Peyer's patch (tissue), 4 donors: ENCODE results near the gene DIPK2A. TPM values are rescaled to one million over a fixed set of nuclear protein-coding genes. Genes with fewer than 3 reads are reported as not detected.
A peak's percentile ranks its signal among the peaks of the same experiment; 100 is the strongest.

ENCODE experiments used
- DNase-seq, 3 donors: peaks; one replicate each; pipeline ENCODE4 v3.0.0-alpha.2; 2017 to 2019
- H3K27ac ChIP-seq, 4 donors: fragments of 200-600 bp; sonication (generic); one replicate each; pipeline ENCODE4 v1.5.1; 2016 to 2019
- H3K27me3 ChIP-seq, 2 donors: fragments of 200-600 bp; sonication (generic); one replicate each; pipeline ENCODE4 v1.5.1; 2019
- H3K36me3 ChIP-seq, 3 donors: fragments of 200-600 bp; sonication (generic); one replicate each; pipeline ENCODE4 v1.5.1; 2016 to 2019
- H3K4me1 ChIP-seq, 4 donors: fragments of 200-600 bp; sonication (generic); one replicate each; pipeline ENCODE4 v1.5.1; 2016 to 2019
- H3K4me3 ChIP-seq, 4 donors: fragments of 200-600 bp; sonication (generic); 1 replicate in 3 of 4; 2 replicates in 1 of 4; pipeline ENCODE4 v1.5.1; 2016 to 2019; ENCODE audit warnings: mild to moderate bottlenecking in 1 of 4
- H3K9me3 ChIP-seq, 4 donors: fragments of 200-600 bp; sonication (generic); one replicate each; pipeline ENCODE4 v1.5.1; 2016 to 2019; ENCODE audit warnings: mild to moderate bottlenecking in 1 of 4
- POLR2A ChIP-seq, 2 donors: fragments of 450-650 bp; IDR thresholded peaks; one replicate each; pipeline ENCODE4 v1.5.1; 2017; ENCODE audit warnings: antibody characterized with exemption in 2 of 2, mild to moderate bottlenecking in 2 of 2, moderate library complexity in 2 of 2
- total RNA-seq, 4 donors: library from RNA; depleted of rRNA; stranded (reverse); fragments of >200 nt; gene quantifications; one replicate each; pipeline ENCODE4 v1.1.0, GENCODE V29; 2016
- TF ChIP-seq, protein P1 (sequence below), 6 experiments: fragments of 450-650 bp in 4 of 6; fragments of 200-600 bp in 2 of 6; sonication (generic) in 1 of 6; IDR thresholded peaks; one replicate each; pipeline ENCODE4 v1.5.1; 2017 to 2019; ENCODE audit warnings: antibody characterized with exemption in 6 of 6, mild to moderate bottlenecking in 3 of 6, moderate library complexity in 1 of 6

DIPK2A gene
- total RNA-seq, 4 donors from 2014 or later, result 9.1 to 47.2 (median 29.4) TPM

DNA sequence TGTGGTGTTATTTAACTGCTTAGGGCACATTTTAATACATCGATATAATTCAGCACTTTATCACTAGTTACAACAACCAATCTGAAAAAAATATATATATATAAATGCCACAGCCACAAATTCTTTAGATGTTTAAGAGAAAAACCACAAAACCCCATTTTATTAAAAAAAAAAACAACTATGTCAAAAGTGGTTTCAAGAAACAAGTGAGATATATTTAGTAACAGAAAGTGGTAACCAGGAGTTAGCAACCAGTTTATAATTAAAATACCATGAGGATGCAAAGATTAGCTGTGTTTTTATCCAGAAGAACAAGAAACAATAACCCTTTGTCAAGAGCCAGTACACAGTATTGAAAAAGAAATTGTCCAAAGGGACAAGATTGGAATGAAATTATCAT lies 14.8 kb upstream of the DIPK2A start:
- TF ChIP-seq, protein P1, sequence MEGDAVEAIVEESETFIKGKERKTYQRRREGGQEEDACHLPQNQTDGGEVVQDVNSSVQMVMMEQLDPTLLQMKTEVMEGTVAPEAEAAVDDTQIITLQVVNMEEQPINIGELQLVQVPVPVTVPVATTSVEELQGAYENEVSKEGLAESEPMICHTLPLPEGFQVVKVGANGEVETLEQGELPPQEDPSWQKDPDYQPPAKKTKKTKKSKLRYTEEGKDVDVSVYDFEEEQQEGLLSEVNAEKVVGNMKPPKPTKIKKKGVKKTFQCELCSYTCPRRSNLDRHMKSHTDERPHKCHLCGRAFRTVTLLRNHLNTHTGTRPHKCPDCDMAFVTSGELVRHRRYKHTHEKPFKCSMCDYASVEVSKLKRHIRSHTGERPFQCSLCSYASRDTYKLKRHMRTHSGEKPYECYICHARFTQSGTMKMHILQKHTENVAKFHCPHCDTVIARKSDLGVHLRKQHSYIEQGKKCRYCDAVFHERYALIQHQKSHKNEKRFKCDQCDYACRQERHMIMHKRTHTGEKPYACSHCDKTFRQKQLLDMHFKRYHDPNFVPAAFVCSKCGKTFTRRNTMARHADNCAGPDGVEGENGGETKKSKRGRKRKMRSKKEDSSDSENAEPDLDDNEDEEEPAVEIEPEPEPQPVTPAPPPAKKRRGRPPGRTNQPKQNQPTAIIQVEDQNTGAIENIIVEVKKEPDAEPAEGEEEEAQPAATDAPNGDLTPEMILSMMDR (IDR thresholded peaks at IDR 0.05), result no peak
- TF ChIP-seq POLR2A (IDR thresholded peaks at IDR 0.05), result no peak
- DNase-seq, result no peak
- no peak overlapping the region for H3K4me3 ChIP-seq
- no peak overlapping the region for H3K27ac ChIP-seq
- no peaks in the 10 kb centered on the region for H3K9me3 ChIP-seq
- no peaks in the 10 kb centered on the region for H3K36me3 ChIP-seq
- H3K4me1 ChIP-seq, result no peaks in the 10 kb centered on the region
- H3K27me3 ChIP-seq, result no peaks in the 10 kb centered on the region

DNA sequence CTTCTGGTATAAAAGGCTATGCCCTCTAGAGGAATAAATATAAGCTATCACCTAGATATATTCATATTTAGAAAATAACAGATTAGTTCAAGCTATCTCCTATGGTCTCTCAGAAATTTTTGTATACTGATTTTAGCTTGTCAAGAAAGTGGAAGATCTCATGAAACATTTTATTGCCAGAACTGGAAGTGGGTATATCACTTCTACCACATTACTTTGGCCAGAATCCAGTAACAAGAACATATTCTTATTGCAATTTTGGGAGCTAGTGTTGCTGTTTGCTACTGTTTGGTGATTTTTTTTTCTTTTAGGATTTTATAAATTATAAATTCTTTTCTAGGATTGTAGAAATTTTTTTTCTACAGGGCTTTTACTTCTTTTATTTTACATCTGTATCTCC lies 14.2 kb upstream of the DIPK2A start:
- H3K4me1 ChIP-seq, result no peaks in the 10 kb centered on the region
- no peak overlapping the region for H3K4me3 ChIP-seq
- H3K9me3 ChIP-seq, result no peaks in the 10 kb centered on the region
- H3K27ac ChIP-seq, result no peak overlapping the region
- DNase-seq, result no peak
- no peaks in the 10 kb centered on the region for H3K36me3 ChIP-seq
- TF ChIP-seq, protein P1 (IDR thresholded peaks at IDR 0.05), result no peak
- TF ChIP-seq POLR2A (IDR thresholded peaks at IDR 0.05), result no peak
- no peaks in the 10 kb centered on the region for H3K27me3 ChIP-seq

DNA sequence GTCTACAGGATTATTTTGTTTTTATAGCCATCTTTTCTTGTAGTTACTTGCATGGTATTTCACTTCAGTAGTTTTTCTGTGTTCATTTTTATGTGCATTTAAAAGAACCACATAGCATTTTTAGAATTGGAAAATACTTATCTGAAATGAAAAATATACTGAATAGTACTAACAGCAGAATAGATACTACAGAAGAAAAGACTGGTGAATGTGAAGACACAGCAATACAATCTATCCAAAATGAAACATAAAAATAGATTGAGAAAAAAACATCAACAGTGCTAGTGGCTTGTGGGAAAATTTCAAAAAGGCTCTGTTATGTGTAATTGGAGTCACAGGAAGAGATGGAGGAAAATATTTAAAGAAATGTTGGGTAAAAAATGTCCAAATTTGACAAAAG lies 12.7 kb upstream of the DIPK2A start:
- Histone ChIP-seq H3K27ac (no peak overlapping the region), H3K4me1 (no peaks in the 10 kb centered on the region), H3K27me3 (no peaks in the 10 kb centered on the region), H3K36me3 (no peaks in the 10 kb centered on the region), H3K9me3 (no peaks in the 10 kb centered on the region), H3K4me3 (no peak overlapping the region)
- TF ChIP-seq POLR2A (IDR thresholded peaks at IDR 0.05), result no peak
- TF ChIP-seq, protein P1 (IDR thresholded peaks at IDR 0.05), result no peak
- DNase-seq, result no peak

DNA sequence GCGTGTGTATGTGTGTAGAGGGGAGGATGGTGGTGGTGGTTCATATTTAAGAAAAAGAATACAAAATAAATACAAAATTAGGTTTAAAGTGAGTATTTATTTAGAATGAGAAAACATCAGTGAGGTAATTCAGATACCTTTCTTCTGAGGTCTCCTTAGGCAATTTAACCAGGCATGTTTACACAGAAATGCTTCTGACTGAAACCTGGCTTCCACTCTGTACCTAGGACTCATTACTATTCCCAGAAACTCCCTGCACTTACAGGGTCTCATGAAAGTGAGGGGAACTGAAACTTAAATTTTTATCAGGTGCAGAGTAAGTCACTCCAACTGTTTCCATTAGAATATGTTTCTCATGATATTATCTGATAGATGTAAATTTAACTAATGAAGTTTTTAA lies 10.3 kb upstream of the DIPK2A start:
- Histone ChIP-seq H3K27ac (no peak overlapping the region), H3K27me3 (no peaks in the 10 kb centered on the region), H3K4me3 (no peak overlapping the region), H3K36me3 (no peaks in the 10 kb centered on the region), H3K9me3 (no peaks in the 10 kb centered on the region), H3K4me1 (no peaks in the 10 kb centered on the region)
- no peak for TF ChIP-seq POLR2A (IDR thresholded peaks at IDR 0.05)
- TF ChIP-seq, protein P1 (IDR thresholded peaks at IDR 0.05), result no peak
- no peak for DNase-seq

DNA sequence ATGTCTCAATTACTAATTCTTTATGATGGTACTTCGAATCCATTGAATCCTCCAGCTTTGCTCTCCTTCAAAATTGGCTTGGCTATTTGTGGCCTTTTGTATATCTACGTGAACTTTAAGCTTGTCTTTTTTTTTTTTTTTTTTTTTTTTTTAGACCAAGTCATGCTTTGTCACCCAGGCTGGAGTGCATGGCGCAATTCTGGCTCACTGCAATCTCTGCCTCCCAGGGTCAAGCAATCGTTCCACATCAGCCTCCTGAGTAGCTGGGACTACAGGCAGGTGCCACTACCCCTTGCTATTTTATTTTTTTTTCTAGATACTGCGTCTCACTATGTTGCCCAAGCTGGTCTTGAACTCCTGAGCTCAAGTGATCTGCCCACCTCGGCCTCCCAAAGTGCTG lies 7.7 kb upstream of the DIPK2A start:
- no peak for DNase-seq
- Histone ChIP-seq H3K27ac (no peak overlapping the region), H3K36me3 (no peaks in the 10 kb centered on the region), H3K27me3 (no peaks in the 10 kb centered on the region), H3K9me3 (no peaks in the 10 kb centered on the region), H3K4me1 (no peaks in the 10 kb centered on the region), H3K4me3 (no peak overlapping the region)
- TF ChIP-seq, protein P1 (IDR thresholded peaks at IDR 0.05), result no peak
- no peak for TF ChIP-seq POLR2A (IDR thresholded peaks at IDR 0.05)

DNA sequence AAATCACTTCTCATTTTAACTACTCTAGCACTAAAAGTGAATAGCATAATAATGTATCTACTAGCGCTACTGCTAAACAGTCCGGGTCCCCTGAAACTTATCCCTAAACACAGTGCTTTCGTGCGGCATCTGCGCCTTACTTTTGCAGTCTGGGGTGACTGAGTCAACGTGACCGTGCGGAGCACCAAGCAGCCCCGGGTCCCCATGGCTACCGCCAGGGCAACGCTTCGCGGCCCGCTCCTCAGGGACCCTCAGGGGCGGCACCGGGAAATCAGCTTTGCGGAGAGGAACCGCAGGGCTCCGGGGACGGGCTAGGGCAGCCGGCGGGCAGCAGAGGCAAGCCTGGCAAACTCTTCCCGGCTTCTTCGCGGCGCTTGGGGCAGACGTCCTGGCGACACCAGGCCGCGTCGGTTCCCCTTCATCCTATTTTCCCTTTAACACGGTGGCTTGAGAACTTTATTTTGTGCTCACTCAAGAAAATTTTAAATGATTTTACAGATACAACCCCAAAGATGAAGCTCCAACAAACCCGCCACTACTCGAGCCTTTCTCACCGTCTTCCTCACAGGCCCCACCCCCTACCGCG lies 757 bp upstream of the DIPK2A start:
- DNase-seq, result peak in 2 of 3 donors; percentile 46 to 65
- H3K4me3 ChIP-seq, result peak overlapping the region; percentile 65 to 87 (median 76)
- no peaks in the 10 kb centered on the region for H3K9me3 ChIP-seq
- no peaks in the 10 kb centered on the region for H3K36me3 ChIP-seq
- TF ChIP-seq, protein P1 (IDR thresholded peaks at IDR 0.05), result peak in 3 of 6 experiments; percentile 5 to 15 (median 8)
- no peak for TF ChIP-seq POLR2A (IDR thresholded peaks at IDR 0.05)
- peaks cover 0 to 20% (median 0%) of the 10 kb centered on the region in 4 donors for H3K4me1 ChIP-seq
- no peaks in the 10 kb centered on the region for H3K27me3 ChIP-seq
- peak overlapping the region; percentile 92 to 98 (median 94) for H3K27ac ChIP-seq
